HepG2 (cell line): Measurements from ENCODE around the gene TPSAB1. TPM values are rescaled to one million over a fixed set of nuclear protein-coding genes. Genes with fewer than 3 reads are reported as not detected.

Experiments
- ATAC-seq: fragments of 200-7000 bp; cut with Tn5 transposase; 3 replicates; pipeline ENCODE4 v1.9.1; 2020; ENCODE audit warnings: mild to moderate bottlenecking, moderate library complexity
- BruUV-seq: library from RNA; stranded (reverse); fragments of 400-500 nt; replicated peaks from 2 replicates; lab custom pipeline; 2021; lab: Mats Ljungman, UMichigan
- CTCF ChIA-PET: fragments of 300-600 bp; formaldehyde crosslinking; extraction: SDS; loops from one replicate; lab custom pipeline; 2021; ENCODE audit warnings: low total read pairs, inconsistent platforms, low intra/inter-chr PET ratio; lab: Yijun Ruan, JAX
- POLR2A ChIA-PET: fragments of 350-600 bp; sonication (Branson Sonifier 250); formaldehyde crosslinking; loops from one replicate; lab custom pipeline; 2020; ENCODE audit warnings: antibody characterized with exemption, inconsistent platforms; lab: Yijun Ruan, JAX
- DNase-seq: peaks from one replicate; pipeline ENCODE4 v3.0.0-alpha.2; 2015; ENCODE audit warnings: low spot score
- FAIRE-seq: peaks from 3 replicates; lab custom pipeline; 2011; peaks lifted over from hg19 to GRCh38; lab: Jason Lieb, UNC
- H2AFZ ChIP-seq: one replicate; pipeline ENCODE4 v1.6.1; 2011; ENCODE audit warnings: low read length, inconsistent platforms
- H3K27ac ChIP-seq: fragments of 300-600 bp; 3 replicates; pipeline ENCODE4 v1.8.0; 2011; ENCODE audit warnings: mixed run types, mild to moderate bottlenecking, mixed read lengths, low read length, inconsistent platforms; ENCODE audit not compliant: insufficient read depth; ENCODE audit errors: extremely low read length
- H3K27me3 ChIP-seq, 2 experiments: fragments of 200-600 bp in 1 of 2; 2 replicates in 1 of 2; 3 replicates in 1 of 2; pipeline versions ENCODE4 v1.6.0 to v1.8.0; 2011; ENCODE audit warnings: low read length in 2 of 2, mild to moderate bottlenecking in 2 of 2, moderate library complexity in 2 of 2, inconsistent platforms in 1 of 2; ENCODE audit not compliant: insufficient read depth in 2 of 2, control insufficient read depth in 1 of 2
- H3K36me3 ChIP-seq, 2 experiments: fragments of 200-600 bp in 1 of 2; replicated peaks in 1 of 2; 2 replicates in 1 of 2; 3 replicates in 1 of 2; pipeline versions ENCODE4 v1.5.1 to v1.8.0; 2011; ENCODE audit warnings: low read length in 2 of 2, inconsistent platforms in 1 of 2; ENCODE audit not compliant: insufficient read depth in 2 of 2, control insufficient read depth in 1 of 2
- H3K4me1 ChIP-seq: 2 replicates; pipeline ENCODE4 v1.5.1; 2012; ENCODE audit warnings: low read length, inconsistent platforms; ENCODE audit not compliant: insufficient read depth
- H3K4me2 ChIP-seq: 2 replicates; pipeline ENCODE4 v1.6.0; 2011; ENCODE audit warnings: low read depth, low read length, inconsistent platforms
- H3K4me3 ChIP-seq, 3 experiments: fragments of 200-600 bp in 1 of 3; sonication (generic), shearing (Covaris generic) in 1 of 3; replicated peaks in 1 of 3; 2 replicates each; pipeline ENCODE4 v1.5.1; 2011 to 2016; ENCODE audit warnings: low read length in 3 of 3, inconsistent platforms in 2 of 3, low read depth in 2 of 3, mild to moderate bottlenecking in 2 of 3, control low read depth in 1 of 3, mixed read lengths in 1 of 3; ENCODE audit not compliant: insufficient read depth in 1 of 3
- H3K79me2 ChIP-seq: one replicate; pipeline ENCODE4 v1.6.1; 2011; ENCODE audit warnings: low read length, inconsistent platforms; ENCODE audit not compliant: insufficient read depth
- H3K9ac ChIP-seq: 2 replicates; pipeline ENCODE4 v1.6.0; 2011; ENCODE audit warnings: mild to moderate bottlenecking, low read depth, low read length, inconsistent platforms; ENCODE audit not compliant: insufficient read depth
- H3K9me3 ChIP-seq: 2 replicates; pipeline ENCODE4 v1.5.1; 2012; ENCODE audit warnings: mild to moderate bottlenecking, low read length
- H4K20me1 ChIP-seq: 2 replicates; pipeline ENCODE4 v1.6.0; 2011; ENCODE audit warnings: inconsistent platforms, mild to moderate bottlenecking, low read length, moderate library complexity; ENCODE audit not compliant: insufficient read depth
- ADNP ChIP-seq: sonication (generic); formaldehyde crosslinking; IDR thresholded peaks from 2 replicates; pipeline ENCODE4 v1.4.0; 2020; ENCODE audit warnings: missing genetic modification reagents
- KDM6A ChIP-seq: IDR thresholded peaks from 2 replicates; pipeline ENCODE4 v1.6.1; 2016; ENCODE audit warnings: low read depth
- MNT ChIP-seq: fragments of 450-650 bp; IDR thresholded peaks from 2 replicates; pipeline ENCODE4 v1.6.1; 2016
- NFATC3 ChIP-seq: sonication (generic); formaldehyde crosslinking; IDR thresholded peaks from 2 replicates; pipeline ENCODE4 v1.5.1; 2020; ENCODE audit warnings: mild to moderate bottlenecking, missing genetic modification reagents
- POGK ChIP-seq: sonication (generic); formaldehyde crosslinking; conservative IDR thresholded peaks from 2 replicates; pipeline ENCODE4 v1.8.0; 2022; ENCODE audit warnings: mild to moderate bottlenecking, moderate library complexity, missing genetic modification reagents
- SMAD1 ChIP-seq: sonication (generic); formaldehyde crosslinking; IDR thresholded peaks from 2 replicates; pipeline ENCODE4 v1.4.0; 2020; ENCODE audit warnings: missing genetic modification reagents, low read depth, mild to moderate bottlenecking, borderline replicate concordance
- ZNF770 ChIP-seq: sonication (generic); formaldehyde crosslinking; IDR thresholded peaks from 2 replicates; pipeline ENCODE4 v1.5.0; 2020; ENCODE audit warnings: mild to moderate bottlenecking, missing genetic modification reagents
- WGBS: methylation state at CpG from one replicate; pipeline ENCODE4 v1.1.6; 2017; ENCODE audit warnings: low lambda C conversion rate; 5-methylcytosine and 5-hydroxymethylcytosine counted together
- in situ Hi-C: cut with HindIII; loops from 2 replicates; pipeline ENCODE4 v1.10.0; 2017; ENCODE audit warnings: low pct_unique_long_range_greater_than_20kb; ENCODE audit not compliant: extremely low pct_ligation_motif_present
- intact Hi-C: fragments of 100-400 bp; cut with micrococcal nuclease; formaldehyde crosslinking; loops from one replicate; pipeline ENCODE4 v1.10.0; 2022; ENCODE audit not compliant: unreplicated experiment
- polyA plus RNA-seq, 8 experiments: library from polyadenylated mRNA; depleted of rRNA in 3 of 8; stranded (reverse) in 7 of 8; unstranded in 1 of 8; fragments of >200 nt; fragmentation: Illumina TruSeq in 4 of 8; extraction: Trizol in 4 of 8; gene quantifications; 2 replicates each; pipeline versions ENCODE4 v1.2.1 to v1.2.3, GENCODE V29; 2011 to 2016; ENCODE audit warnings: low read depth in 4 of 8, missing spikeins in 1 of 8, mixed read lengths in 1 of 8; ENCODE audit not compliant: insufficient read depth in 1 of 8
- total RNA-seq, 5 experiments: library from RNA; depleted of rRNA; stranded (reverse); fragments of >200 nt; fragmentation: Illumina TruSeq; extraction: Trizol; gene quantifications; 2 replicates each; pipeline ENCODE4 v1.2.3, GENCODE V29; 2016; ENCODE audit warnings: low read depth in 1 of 5

The TPSAB1 gene
- total and polyA plus RNA-seq, 2 of the 13 experiments (the other 11 are each of a cell fraction or from before 2014, with no cell fraction given): 0.12 TPM; not detected in 1

- no peaks in the 10 kb centered on the region for H3K79me2 ChIP-seq
- H3K27ac ChIP-seq: no peak overlapping the region
- H3K9me3 ChIP-seq: no peaks in the 10 kb centered on the region
- no peak overlapping the region for H3K4me3 ChIP-seq
- DNase-seq (no peak), ATAC-seq (no peak), FAIRE-seq (no peak)
- POLR2A ChIA-PET: no interaction called here
- peaks cover 0 to 18% of the 10 kb centered on the region in 2 experiments; a peak in 2 of 5 replicates for H3K27me3 ChIP-seq
- H2AFZ ChIP-seq: no peak overlapping the region
- no peak overlapping the region for H3K4me2 ChIP-seq
- H3K4me1 ChIP-seq: peaks cover 22% of the 10 kb centered on the region
- no CpG with 5 or more reads among the region's 25 CpGs for WGBS
- H3K36me3 ChIP-seq: no peaks in the 10 kb centered on the region
- CTCF ChIA-PET: no interaction called here
- no peak overlapping the region for H3K9ac ChIP-seq
- in situ Hi-C loops: loop anchor here (25.0 kb wide), 1 partner anchor 389 kb away; the partner anchor contains the start of gene GNG13
- BruUV-seq: no TSS peak
- TF ChIP-seq ZNF770 (CRISPR knock-in tag) (no peak), NFATC3 (CRISPR knock-in tag) (no peak), MNT (no peak), POGK (no peak), KDM6A (no peak), ADNP (no peak), SMAD1 (CRISPR knock-in tag) (no peak)
- H4K20me1 ChIP-seq: peaks cover 15% of the 10 kb centered on the region; the same call in 1 of the 2 replicates
- intact Hi-C loops: no loop called here
Measured at GRCh38 chr16:1201444-1201843, 39.1 kb upstream of the TPSAB1 start.
